OCI-M1 (cell line): Measurements from ENCODE around the gene CXXC4.

ENCODE experiments used
- DNase-seq: peaks from one replicate; lab custom pipeline; 2025; lab: John Stamatoyannopoulos, UW

Gene CXXC4

GRCh38 chr4:104489731-104490095, 5.0 kb downstream of the CXXC4 start:
- no peak for DNase-seq

GRCh38 chr4:104488151-104488550, 6.5 kb downstream of the CXXC4 start:
- DNase-seq, result no peak

- peak; percentile 36 for DNase-seq
Observed at GRCh38 chr4:104486716-104487504, 7.8 kb downstream of the CXXC4 start.

DNA sequence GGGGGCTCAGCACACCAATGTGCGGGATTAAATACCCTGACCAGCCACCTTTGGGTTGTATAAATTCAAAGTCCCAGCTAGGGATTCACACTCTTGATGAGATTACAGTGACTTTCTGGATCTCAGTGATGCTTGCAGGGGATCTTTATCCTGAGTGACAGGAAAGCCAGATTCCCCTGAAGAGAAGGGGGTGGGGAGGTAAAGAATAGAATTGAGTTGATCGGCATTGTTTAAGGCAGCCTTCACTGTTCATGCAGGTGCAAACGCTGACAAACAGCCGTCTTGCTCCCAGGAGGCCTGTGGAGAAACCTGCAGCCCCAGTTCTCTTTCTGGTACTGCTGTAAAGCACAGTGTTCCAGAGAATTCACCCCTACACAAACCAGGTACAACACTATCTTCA, 19.0 kb downstream of the CXXC4 start:
- no peak for DNase-seq

GRCh38 chr4:104472766-104473165, 21.9 kb downstream of the CXXC4 start:
- no peak for DNase-seq

DNA sequence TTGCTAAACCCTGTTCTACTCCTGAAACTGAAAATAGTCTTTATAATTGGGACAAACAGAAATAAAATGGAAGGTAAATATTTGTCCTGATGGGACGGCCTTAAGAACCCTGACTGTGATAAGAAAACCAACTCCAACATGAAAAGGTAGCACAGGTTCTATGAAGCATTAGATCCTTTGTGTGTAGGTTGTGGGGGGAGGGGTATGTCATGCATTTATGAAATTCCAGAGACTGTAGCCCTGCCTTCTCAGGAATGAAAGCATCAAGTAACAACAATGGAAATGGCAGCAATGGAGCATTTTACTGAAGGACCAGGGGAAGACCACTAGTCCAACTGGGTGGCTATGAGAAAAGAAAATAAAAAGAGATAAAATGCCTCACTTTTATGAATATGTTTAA, 23.9 kb downstream of the CXXC4 start:
- no peak for DNase-seq

DNA sequence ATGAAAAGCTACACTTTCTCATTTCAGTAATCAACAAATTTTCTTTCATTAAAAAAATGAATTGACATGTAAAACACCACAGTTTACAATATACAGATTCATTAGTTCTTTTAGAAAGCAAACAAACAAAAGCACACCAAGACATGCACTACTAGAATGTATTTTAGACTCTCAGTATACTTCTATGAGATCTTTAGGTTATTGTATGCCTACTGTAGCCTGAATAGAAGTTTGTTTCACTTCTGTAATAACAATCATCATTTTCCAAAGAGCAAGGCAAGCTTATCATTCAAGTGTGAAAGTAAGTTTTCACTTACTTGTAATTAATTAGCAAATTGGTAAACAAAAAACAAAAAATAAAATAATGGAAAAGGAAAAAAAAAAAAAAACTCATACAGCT, 24.9 kb downstream of the CXXC4 start:
- DNase-seq, result no peak

- DNase-seq, result no peak
Observed at GRCh38 chr4:104465619-104466018, 29.1 kb downstream of the CXXC4 start.

- no peak for DNase-seq
Observed at GRCh38 chr4:104465201-104465600, 29.5 kb downstream of the CXXC4 start.

- DNase-seq, result no peak
Observed at GRCh38 chr4:104462641-104463040, 32.1 kb downstream of the CXXC4 start.

DNA sequence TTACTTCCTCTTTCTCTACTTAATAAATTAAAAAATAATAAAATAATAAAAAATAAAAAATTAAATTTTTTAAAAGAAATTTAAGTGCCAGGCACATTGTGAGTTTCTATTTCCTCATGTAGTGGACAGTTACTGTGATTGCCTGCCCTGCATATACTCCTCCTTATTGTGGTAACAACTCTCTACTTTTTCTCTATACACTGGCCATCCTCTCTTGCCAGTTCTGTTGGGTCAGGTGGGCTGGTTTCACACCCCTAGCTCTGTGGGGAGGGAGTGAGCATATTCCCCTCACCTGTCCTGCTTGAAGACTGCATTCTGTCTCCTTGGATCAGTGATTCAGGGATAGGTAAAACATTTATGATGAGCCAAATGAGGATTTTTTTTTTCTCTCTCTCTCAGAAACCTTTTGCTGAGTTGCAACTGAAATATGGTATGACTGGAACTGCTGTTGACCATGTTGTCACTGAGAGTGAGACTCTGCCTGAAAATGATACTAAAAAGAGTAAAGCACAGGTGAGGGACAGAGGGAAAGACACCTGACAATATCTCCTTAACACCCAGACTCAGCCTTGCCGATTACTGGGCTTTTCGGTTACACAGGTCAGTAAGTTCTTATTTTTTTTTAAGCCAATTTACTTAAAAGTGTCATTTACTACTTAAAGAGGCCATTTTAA, 37.2 kb downstream of the CXXC4 start:
- DNase-seq, result no peak

DNA sequence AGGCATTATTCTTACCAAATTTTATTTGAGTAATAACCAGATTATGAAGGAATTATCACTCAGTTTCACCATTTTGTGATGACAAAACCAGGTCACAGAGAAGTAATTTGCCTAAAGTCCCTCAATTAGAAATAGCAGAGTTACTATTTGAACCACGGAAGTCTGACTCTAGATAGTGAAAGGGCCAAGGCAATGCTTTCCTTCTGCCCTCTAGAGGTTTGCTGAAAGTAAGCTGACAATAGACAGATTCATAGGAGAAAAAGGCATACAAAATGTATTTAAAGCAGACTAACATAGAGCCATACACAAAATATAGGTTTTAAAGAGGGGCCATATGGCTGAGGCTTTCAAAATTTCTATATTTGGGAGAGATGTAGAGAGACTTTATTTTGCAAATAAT, 43.1 kb downstream of the CXXC4 start:
- DNase-seq, result peak; percentile 75

DNA sequence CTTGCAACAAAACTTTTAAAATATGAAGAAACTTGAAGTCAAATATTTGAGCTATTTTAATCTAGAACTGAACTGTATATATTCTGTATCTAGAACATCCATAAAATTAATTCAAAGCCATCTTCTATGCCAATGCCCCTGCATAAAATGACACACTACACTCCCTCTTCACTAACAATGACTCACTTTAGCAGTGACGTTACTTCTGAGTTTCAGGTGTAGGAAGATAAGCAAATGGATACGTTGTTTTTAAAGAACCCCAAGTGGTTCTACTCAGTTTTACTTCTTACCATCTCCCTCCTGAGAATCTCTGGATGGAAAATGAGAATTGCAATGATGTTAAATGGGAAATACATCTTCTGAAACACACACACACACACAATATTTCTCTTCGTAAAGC, 45.2 kb downstream of the CXXC4 start:
- DNase-seq, result no peak

GRCh38 chr4:104447294-104447693, 47.4 kb downstream of the CXXC4 start:
- DNase-seq, result no peak

DNA sequence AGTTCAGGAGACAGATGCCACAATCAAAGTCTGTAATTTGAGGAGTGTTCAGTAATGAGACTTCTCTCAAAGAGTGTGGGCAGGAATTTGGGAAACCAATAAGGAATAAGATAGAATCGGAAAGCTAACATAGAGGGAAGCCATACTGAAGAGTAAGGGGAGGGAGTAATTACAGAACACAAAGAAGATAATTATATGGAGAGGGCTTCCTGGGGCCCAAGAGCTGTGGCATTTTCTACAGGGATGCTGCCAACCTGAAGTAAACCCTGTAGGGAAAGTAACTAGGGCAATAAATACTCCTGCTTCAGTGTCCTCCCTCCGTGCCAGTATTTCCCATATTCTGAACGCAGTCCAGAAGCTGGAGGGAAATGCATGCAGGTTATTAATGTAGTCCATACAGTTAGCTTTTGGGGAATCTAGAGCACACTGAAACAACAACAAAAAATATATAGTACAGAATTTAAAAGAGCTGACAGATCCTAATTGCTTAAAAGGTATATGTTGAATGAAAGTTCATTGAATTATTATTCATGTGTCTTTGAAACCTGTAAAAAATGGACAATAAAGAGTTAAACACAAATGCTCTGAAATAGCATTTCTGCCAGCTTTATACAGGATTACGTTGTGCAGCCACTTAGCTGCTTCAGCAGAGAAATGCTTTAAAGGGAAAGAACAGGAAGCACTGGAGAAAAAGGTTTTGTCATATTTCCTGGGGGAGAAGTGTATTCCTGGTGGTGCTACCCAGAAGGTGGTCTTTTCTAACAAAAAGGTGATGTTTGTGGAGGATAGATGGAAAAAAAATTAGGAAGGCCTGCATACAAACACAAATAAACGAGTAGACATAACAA, 48.0 kb downstream of the CXXC4 start:
- DNase-seq, result no peak

DNA sequence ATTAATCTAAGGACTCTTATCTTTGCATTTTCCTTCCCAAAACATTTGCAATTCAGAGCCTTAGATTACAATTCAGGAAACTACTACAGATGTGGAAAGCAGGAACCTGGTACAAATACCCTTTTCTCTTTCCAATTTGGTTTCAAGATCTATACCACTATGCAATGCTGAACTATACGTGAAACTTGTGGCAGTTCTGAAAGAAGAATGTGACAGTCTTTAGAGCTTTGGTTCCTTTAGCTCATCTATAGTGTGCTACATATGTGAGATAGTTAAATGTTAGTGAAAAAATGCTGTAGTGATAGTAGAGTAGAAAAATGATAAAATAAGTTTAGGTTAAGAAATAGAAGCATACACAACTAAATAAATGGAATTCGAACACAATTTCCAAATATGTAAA, 50.0 kb downstream of the CXXC4 start:
- DNase-seq, result no peak

DNA sequence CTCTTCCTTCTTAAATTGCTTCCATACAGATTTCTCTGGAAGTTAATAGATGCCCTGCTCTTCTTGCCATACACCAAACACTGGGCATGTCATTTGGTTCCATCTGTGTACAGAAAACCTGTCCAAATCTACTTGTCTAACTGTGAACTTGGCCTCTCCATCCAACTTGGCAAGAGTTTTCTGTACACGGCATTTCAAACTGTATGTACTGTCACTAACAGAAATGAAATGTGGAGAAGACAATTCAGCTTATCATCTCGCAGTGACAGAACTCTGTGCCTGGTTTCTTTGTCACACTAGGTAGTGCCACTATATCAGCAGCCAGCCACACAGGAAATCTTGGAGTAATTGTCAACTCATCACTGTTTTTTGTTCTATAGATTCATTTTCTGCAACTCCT, 58.2 kb downstream of the CXXC4 start:
- no peak for DNase-seq

DNA sequence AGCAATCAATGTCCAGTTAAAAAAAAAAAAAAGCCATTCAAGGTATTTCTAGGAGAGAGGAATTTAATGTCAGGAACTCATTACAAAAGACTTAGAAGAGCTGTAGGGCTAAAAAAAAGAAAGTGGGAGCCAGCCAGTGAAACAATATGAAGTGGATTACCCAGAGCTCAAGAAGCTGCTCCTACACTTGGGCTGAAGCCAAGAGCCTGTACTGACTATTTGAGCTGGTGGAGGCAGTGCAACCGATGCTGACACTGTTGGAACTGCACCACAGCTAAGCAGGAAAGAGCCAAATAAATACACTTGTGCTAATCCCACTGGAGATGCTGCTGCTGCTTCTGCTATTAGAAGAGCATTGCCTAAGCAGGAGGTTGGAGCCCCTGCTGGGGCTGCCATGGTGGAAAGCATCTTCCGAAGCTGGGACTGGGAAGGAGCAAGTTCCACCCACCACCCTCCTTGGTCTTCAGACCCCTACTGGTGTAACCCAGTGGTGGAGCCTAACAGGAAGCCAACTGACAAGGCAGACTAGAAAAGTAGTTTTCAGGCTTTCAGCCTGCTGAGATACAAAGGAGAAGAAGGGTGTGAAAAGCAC, 65.4 kb downstream of the CXXC4 start:
- DNase-seq, result no peak

DNA sequence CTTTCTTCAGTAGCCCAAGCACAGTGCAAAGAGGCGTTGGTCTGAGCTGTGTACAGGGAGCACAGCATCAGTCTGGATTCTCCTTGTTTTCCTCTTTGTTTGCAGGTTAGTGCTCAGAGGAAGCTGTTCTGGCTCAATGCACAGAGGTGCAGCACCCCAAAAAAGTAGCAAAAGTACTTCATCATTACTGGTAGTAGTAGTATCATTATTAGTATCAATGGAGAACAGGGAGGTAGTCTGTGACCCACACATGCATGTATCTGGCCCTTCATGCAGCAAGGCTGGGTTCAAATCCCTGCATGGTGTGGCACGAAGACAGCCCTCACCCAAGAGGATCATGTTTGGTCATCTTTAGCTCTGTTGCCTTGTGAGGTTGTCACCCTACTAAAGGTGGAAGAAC, 68.7 kb downstream of the CXXC4 start:
- no peak for DNase-seq

DNA sequence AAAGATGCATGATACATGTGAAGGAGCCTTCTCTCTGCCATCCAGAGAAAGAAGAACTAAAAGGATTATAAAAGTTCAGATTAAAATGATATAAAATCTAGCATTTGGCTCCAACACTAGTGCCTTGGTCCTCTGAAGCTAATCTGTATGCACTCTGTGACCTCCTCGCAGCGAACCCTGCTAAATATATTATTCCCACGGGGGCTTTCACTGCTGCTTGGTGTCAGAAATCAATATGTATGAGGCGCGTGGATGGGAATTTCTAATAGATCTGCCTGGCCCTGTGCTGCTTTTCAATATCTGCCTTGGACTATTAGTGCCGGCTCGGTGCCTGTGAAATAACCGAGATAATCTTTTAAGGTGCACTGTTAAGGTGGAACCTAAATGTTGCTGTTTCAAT, 69.7 kb downstream of the CXXC4 start:
- peak; percentile 43 for DNase-seq

GRCh38 chr4:104424475-104424941, 70.2 kb downstream of the CXXC4 start:
- DNase-seq, result peak; percentile 33

GRCh38 chr4:104421566-104421965, 73.1 kb downstream of the CXXC4 start:
- no peak for DNase-seq
